ENCODE data around the gene VDAC1.

Gene VDAC1

GRCh38 chr5:134024811-134025210 is 20.0 kb upstream of the VDAC1 start:
- no peak for DNase-seq (ENCODE audit: low read depth)

GRCh38 chr5:134022333-134022732 is 17.6 kb upstream of the VDAC1 start:
- no peak for DNase-seq (ENCODE audit: low read depth)

GRCh38 chr5:134020188-134020587 is 15.4 kb upstream of the VDAC1 start:
- DNase-seq (ENCODE audit: low read depth), result no peak

GRCh38 chr5:134019636-134020035 is 14.9 kb upstream of the VDAC1 start:
- DNase-seq (ENCODE audit: low read depth), result no peak

- no peak for DNase-seq (ENCODE audit: low read depth)
Observed at GRCh38 chr5:134018986-134019316, 14.2 kb upstream of the VDAC1 start.

GRCh38 chr5:134018154-134018985 is 13.6 kb upstream of the VDAC1 start:
- no peak for DNase-seq (ENCODE audit: low read depth)

- no peak for DNase-seq (ENCODE audit: low read depth)
Observed at GRCh38 chr5:134008266-134008749, 3.5 kb upstream of the VDAC1 start.

- DNase-seq (ENCODE audit: low read depth), result no peak
Observed at GRCh38 chr5:134007581-134008265, 2.9 kb upstream of the VDAC1 start.

- DNase-seq (ENCODE audit: low read depth), result no peak
Observed at GRCh38 chr5:134006115-134006514, 1.3 kb upstream of the VDAC1 start.

GRCh38 chr5:134005417-134006061 is 764 bp upstream of the VDAC1 start:
- DNase-seq (ENCODE audit: low read depth), result no peak

GRCh38 chr5:134003817-134004625 is 754 bp downstream of the VDAC1 start:
- no peak for DNase-seq (ENCODE audit: low read depth)

GRCh38 chr5:134003064-134003816 is 1.5 kb downstream of the VDAC1 start:
- DNase-seq (ENCODE audit: low read depth), result no peak

GRCh38 chr5:134001938-134002731 is 2.6 kb downstream of the VDAC1 start:
- DNase-seq (ENCODE audit: low read depth), result no peak

- DNase-seq (ENCODE audit: low read depth), result no peak
Observed at GRCh38 chr5:134000696-134001453, 3.9 kb downstream of the VDAC1 start.

- no peak for DNase-seq (ENCODE audit: low read depth)
Observed at GRCh38 chr5:134000091-134000511, 4.7 kb downstream of the VDAC1 start.

- no peak for DNase-seq (ENCODE audit: low read depth)
Observed at GRCh38 chr5:133998807-133999206, 6.0 kb downstream of the VDAC1 start.

- DNase-seq (ENCODE audit: low read depth), result no peak
Observed at GRCh38 chr5:133998042-133998441, 6.7 kb downstream of the VDAC1 start.

- no peak for DNase-seq (ENCODE audit: low read depth)
Observed at GRCh38 chr5:133996683-133997252, 8.0 kb downstream of the VDAC1 start.

- no peak for DNase-seq (ENCODE audit: low read depth)
Observed at GRCh38 chr5:133995883-133996563, 8.8 kb downstream of the VDAC1 start.

Measured in stromal cell of bone marrow (primary cell).